Transverse colon (tissue), 4 donors: ENCODE data around the gene TCF25.
A peak's percentile ranks its signal among the peaks of the same experiment; 100 is the strongest.

Source experiments
- POLR2A ChIP-seq: fragments of 450-650 bp; IDR thresholded peaks from one replicate; pipeline ENCODE4 v1.6.1; 2016; ENCODE audit warnings: antibody characterized with exemption, mild to moderate bottlenecking, moderate library complexity
- POLR2AphosphoS5 ChIP-seq, 3 donors: sonication (generic); formaldehyde crosslinking; IDR thresholded peaks; one replicate each; pipeline ENCODE4 v1.6.1; 2016; ENCODE audit warnings: antibody characterized with exemption in 3 of 3
- TF ChIP-seq, protein P1 (sequence below), 5 experiments: fragments of 200-600 bp in 3 of 5; fragments of 450-650 bp in 2 of 5; sonication (generic) in 3 of 5; IDR thresholded peaks; 1 replicate in 2 of 5; 2 replicates in 3 of 5; pipeline ENCODE4 v1.5.1; 2016 to 2017; ENCODE audit warnings: antibody characterized with exemption in 5 of 5, inconsistent platforms in 3 of 5, mild to moderate bottlenecking in 2 of 5, moderate library complexity in 1 of 5

DNA sequence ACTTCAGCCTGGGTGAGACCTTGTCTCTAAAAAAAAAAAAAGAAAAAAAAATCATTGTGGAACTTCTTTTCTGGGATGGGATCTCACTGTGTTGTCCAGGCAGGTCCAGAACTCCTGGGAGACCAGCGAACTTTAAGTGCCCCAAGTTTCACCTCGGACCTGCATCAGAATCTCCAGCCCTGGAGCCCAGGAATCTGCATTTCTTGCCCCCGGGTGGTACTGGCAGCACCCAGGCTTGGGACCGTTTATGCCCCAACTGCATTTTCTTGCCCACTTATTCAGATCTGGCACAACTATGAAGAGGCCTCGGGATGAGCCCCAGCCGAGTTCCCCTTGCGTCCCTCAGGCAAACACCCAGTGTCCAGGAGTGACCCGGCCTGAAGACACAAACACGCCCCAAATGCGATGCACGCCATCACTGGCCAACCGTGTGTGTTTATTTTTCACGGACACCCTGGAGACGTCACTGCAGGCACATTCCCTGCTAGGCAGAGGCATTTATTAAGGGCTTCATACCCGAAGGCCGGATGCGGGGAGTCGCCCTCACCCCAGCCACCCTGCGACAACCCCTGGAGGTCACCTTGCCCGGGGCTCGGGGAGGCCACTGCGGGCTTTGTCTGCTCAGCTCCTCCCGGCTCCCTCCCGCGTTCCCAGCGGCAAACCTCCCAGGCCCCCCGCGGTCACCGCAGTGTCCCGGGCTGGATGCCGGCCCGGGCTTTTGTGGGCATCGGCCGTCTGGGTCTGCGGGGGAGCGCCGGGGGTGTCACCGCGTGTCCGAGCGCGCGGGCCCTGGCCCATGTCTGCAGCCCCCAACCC lies 45.8 kb upstream of the TCF25 start:
- TF ChIP-seq, protein P1, sequence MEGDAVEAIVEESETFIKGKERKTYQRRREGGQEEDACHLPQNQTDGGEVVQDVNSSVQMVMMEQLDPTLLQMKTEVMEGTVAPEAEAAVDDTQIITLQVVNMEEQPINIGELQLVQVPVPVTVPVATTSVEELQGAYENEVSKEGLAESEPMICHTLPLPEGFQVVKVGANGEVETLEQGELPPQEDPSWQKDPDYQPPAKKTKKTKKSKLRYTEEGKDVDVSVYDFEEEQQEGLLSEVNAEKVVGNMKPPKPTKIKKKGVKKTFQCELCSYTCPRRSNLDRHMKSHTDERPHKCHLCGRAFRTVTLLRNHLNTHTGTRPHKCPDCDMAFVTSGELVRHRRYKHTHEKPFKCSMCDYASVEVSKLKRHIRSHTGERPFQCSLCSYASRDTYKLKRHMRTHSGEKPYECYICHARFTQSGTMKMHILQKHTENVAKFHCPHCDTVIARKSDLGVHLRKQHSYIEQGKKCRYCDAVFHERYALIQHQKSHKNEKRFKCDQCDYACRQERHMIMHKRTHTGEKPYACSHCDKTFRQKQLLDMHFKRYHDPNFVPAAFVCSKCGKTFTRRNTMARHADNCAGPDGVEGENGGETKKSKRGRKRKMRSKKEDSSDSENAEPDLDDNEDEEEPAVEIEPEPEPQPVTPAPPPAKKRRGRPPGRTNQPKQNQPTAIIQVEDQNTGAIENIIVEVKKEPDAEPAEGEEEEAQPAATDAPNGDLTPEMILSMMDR (IDR thresholded peaks at IDR 0.05) = peak in 1 of 5 experiments; percentile 8
- peak; percentile 15 to 64 (median 56) for TF ChIP-seq POLR2AphosphoS5 (IDR thresholded peaks at IDR 0.05)
- TF ChIP-seq POLR2A = peak; percentile 69
